Stimulated activated CD8-positive, alpha-beta memory T cell treated with anti-CD3 and anti-CD28 coated beads, Interleukin-7, amount 100 ng/mL, for 4 hours (primary cell): ENCODE measurements around the gene RNF181.
"Not testable (repeated sequence)": the region's sequence is repeated elsewhere in the genome, so short reads cannot be mapped to it uniquely, and the experiment has no call there.

ENCODE experiments used
- DNase-seq, 2 donors: peaks; one replicate each; pipeline ENCODE4 v3.0.0-alpha.2; 2020; ENCODE audit warnings: low read depth in 2 of 2

Gene RNF181

GRCh38 chr2:85595301-85596025, at the start of gene RNF181:
Gene RNF181, plus strand, starts transcription at chr2:85595745. Its CDS starts 19 bp downstream, at chr2:85595764.
- DNase-seq = peak; percentile 81 to 89

- DNase-seq = no peak
These were observed 49.7 kb upstream of the RNF181 start for GRCh38 chr2:85545780-85546240.

GRCh38 chr2:85547089-85547858, 48.3 kb upstream of the RNF181 start:
- DNase-seq = no peak

- DNase-seq = no peak
These were observed 47.5 kb upstream of the RNF181 start for GRCh38 chr2:85547859-85548607.

- no peak for DNase-seq
These were observed 47.0 kb upstream of the RNF181 start for GRCh38 chr2:85548608-85548900.

- DNase-seq = no peak
These were observed 46.5 kb upstream of the RNF181 start for GRCh38 chr2:85549095-85549494.

- no peak for DNase-seq
These were observed 45.7 kb upstream of the RNF181 start for GRCh38 chr2:85549826-85550225.

- no peak for DNase-seq
These were observed 45.1 kb upstream of the RNF181 start for GRCh38 chr2:85550486-85550885.

- DNase-seq = peak; percentile 69 to 85
These were observed 43.6 kb upstream of the RNF181 start for GRCh38 chr2:85551698-85552678.

GRCh38 chr2:85553184-85553583, 42.4 kb upstream of the RNF181 start:
- DNase-seq = no peak

GRCh38 chr2:85554980-85555612, 40.4 kb upstream of the RNF181 start:
- no peak for DNase-seq

GRCh38 chr2:85557130-85557529, 38.4 kb upstream of the RNF181 start:
- DNase-seq = no peak

GRCh38 chr2:85558160-85558559, 37.4 kb upstream of the RNF181 start:
- no peak for DNase-seq

GRCh38 chr2:85560403-85560726, 35.2 kb upstream of the RNF181 start:
- not testable (repeated sequence) for DNase-seq

- DNase-seq = peak in 1 of 2 donors; percentile 34
These were observed 34.7 kb upstream of the RNF181 start for GRCh38 chr2:85560812-85561279.

- peak; percentile 90 to 94 for DNase-seq
These were observed 34.0 kb upstream of the RNF181 start, which contains the start of gene GGCX for GRCh38 chr2:85561280-85562212. Gene GGCX, minus strand, starts transcription at chr2:85561493. Its CDS starts 65 bp downstream, at chr2:85561428.

GRCh38 chr2:85564144-85564563, 31.4 kb upstream of the RNF181 start:
- no peak for DNase-seq

- DNase-seq = no peak
These were observed 29.3 kb upstream of the RNF181 start for GRCh38 chr2:85566265-85566664.

GRCh38 chr2:85575739-85576138, 19.8 kb upstream of the RNF181 start:
- DNase-seq = no peak

- DNase-seq = no peak
These were observed 18.5 kb upstream of the RNF181 start for GRCh38 chr2:85577063-85577385.
